Measurements from ENCODE around the gene VSNL1.

DNA sequence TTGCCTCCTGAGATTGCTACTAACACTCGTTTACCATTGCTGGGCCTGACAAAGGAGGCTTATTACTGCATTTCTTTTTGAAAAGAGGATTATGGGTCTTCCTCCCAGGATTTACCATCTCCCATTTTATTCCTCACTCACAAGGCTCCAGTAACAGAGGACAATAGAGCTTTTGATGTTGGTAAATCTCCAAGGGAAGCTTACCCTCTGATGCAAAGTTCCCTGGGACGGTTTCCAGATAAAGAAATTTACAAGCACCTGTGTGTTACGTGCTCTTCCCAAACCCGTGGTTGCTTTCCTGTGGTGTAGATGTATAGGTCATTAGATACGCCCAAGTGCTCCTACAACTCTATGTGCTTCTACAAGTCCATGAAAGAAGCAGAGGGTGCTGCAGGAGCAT lies 17.1 kb downstream of the VSNL1 start:
- TF ChIP-seq, protein P1, sequence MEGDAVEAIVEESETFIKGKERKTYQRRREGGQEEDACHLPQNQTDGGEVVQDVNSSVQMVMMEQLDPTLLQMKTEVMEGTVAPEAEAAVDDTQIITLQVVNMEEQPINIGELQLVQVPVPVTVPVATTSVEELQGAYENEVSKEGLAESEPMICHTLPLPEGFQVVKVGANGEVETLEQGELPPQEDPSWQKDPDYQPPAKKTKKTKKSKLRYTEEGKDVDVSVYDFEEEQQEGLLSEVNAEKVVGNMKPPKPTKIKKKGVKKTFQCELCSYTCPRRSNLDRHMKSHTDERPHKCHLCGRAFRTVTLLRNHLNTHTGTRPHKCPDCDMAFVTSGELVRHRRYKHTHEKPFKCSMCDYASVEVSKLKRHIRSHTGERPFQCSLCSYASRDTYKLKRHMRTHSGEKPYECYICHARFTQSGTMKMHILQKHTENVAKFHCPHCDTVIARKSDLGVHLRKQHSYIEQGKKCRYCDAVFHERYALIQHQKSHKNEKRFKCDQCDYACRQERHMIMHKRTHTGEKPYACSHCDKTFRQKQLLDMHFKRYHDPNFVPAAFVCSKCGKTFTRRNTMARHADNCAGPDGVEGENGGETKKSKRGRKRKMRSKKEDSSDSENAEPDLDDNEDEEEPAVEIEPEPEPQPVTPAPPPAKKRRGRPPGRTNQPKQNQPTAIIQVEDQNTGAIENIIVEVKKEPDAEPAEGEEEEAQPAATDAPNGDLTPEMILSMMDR (IDR thresholded peaks at IDR 0.05): no peak
- TF ChIP-seq EP300 (IDR thresholded peaks at IDR 0.05): no peak
- no peak for TF ChIP-seq POLR2A (IDR thresholded peaks at IDR 0.05)
